Retinal pigment epithelial cell (primary cell): ENCODE data around the gene SMKR1.
A peak's percentile ranks its signal among the peaks of the same experiment; 100 is the strongest.

Experiments used
- DNase-seq: peaks from one replicate; pipeline ENCODE4 v3.0.0-alpha.2; 2010; ENCODE audit warnings: low read depth
- H3K4me3 ChIP-seq: 2 replicates; pipeline ENCODE4 v1.5.1; 2011; ENCODE audit warnings: mild to moderate bottlenecking, low read length, control low read depth, moderate library complexity
- TF ChIP-seq, protein P1 (sequence below): conservative IDR thresholded peaks from 2 replicates; pipeline ENCODE4 v1.5.1; 2011; ENCODE audit warnings: low read depth, low read length, control low read depth, inconsistent platforms

The SMKR1 gene

DNA sequence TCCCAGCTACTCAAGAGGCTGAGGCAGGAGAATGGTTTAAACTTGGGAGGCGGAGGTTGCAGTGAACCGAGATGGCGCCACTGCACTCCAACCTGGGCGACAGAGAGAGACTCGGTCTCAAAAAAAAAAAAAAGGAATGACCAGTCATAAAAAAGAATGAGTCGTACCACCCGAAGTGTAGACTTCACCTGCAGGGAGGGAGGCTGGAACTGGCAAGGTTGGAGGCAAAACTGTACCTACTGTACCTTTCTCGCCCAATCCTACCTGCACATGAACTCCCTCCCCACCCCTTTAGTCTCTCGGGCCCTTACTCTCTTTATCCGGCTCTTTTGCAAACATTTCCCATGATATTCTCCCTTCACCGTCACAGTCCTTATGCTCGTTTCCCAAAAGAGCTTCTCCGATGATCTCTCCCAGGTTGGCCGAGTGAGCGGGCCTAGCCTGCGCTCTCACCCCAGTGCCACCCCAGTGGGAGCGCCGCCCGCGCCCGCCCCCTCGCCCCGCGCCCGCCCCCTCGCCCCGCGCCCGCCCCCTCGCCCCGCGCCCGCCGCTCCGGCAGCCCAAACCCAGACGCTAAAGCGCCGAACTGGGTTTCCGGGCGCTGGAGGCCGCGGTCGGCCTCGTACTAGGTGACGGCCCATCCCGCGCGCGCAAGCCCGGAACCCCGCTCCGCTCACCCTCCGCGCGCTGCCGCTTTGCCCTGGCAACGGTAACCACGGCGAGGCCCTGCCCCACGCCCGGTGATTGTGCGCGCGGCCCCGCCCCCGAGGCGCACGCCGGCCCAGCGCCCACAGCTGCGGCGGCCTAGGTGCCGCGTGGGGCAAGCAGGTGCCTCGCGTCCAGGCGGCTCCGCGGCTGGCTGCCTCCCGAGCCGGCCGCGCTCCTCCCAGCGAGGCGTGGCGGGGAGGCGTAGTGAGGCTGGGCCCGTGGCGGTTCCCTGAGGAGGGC lies at the start of gene SMKR1:
Gene SMKR1, plus strand, starts transcription at position 772 of the 948 bp plus-strand sequence. CDS start 294 bp downstream, outside the sequence.
- no peak for DNase-seq
- peak within 1 kb of the TSS; percentile 53 for H3K4me3 ChIP-seq
- TF ChIP-seq, protein P1, sequence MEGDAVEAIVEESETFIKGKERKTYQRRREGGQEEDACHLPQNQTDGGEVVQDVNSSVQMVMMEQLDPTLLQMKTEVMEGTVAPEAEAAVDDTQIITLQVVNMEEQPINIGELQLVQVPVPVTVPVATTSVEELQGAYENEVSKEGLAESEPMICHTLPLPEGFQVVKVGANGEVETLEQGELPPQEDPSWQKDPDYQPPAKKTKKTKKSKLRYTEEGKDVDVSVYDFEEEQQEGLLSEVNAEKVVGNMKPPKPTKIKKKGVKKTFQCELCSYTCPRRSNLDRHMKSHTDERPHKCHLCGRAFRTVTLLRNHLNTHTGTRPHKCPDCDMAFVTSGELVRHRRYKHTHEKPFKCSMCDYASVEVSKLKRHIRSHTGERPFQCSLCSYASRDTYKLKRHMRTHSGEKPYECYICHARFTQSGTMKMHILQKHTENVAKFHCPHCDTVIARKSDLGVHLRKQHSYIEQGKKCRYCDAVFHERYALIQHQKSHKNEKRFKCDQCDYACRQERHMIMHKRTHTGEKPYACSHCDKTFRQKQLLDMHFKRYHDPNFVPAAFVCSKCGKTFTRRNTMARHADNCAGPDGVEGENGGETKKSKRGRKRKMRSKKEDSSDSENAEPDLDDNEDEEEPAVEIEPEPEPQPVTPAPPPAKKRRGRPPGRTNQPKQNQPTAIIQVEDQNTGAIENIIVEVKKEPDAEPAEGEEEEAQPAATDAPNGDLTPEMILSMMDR: no peak

DNA sequence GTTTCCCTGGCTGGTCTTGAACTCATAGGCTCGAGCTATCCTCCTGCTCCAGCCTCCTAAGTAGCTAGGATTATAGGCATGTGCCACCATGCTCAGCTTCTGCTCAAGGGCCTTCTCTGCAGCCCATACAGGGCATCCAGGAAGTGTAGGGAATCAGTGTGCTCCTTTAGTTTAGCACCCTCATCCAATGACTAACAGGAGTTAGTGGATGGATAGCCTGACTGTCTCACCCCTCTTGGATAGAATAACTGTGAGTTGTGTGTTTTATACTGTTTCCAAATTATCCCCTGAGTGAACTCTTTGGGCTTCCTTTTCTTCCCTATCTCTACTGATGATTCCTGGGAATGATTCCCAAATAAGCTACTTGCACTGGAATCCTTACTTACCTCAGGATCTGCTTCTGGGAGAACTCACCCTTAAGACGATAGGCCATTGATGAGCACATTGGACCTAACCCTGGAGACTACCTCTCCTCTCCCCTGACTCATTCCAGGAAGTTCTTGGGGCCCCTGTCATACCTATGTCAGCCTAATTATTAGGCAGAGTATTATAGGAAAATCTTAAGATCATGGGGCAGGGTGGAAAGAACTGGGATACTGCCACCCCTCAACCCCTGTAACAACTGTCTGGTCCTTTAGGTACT lies 49.6 kb upstream of the SMKR1 start:
- DNase-seq: no peak
- TF ChIP-seq, protein P1: no peak
- H3K4me3 ChIP-seq: no peak overlapping the region

DNA sequence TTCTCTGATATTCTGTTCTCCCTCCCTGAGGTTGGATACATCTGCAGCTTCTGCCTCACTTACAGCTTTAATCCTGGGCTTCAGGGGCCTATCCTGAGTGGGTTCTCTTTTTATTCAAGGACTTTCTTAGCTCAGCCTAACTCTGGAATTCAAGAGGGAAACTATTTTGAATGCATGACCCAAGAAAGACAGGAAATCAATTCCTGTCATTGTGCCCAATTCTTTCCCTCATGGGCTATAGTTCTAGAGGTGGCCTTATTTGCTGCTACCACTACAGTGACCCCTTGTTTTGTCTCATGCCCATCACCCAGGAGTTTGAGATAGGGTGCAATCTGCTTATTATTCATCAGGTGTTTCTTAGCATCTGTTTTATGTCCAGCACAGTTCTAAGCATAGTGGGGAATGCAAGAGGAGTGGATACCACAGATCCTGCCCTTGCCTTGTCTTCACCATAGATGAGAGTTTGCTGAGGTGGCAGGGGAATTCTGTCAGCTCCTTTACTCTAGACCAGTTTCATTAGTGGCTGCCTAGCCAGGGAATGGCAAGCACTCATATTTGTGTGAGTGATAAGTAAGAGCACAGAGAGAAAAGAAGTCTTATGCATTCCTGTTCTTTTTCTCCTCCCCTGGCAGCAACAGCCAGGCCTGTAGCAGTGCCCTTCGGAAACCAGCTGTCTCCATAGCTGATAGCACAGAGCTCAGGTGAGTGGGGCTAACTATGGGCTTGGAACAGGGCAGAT lies 48.7 kb upstream of the SMKR1 start:
- no peak overlapping the region for H3K4me3 ChIP-seq
- DNase-seq: no peak
- TF ChIP-seq, protein P1: no peak

DNA sequence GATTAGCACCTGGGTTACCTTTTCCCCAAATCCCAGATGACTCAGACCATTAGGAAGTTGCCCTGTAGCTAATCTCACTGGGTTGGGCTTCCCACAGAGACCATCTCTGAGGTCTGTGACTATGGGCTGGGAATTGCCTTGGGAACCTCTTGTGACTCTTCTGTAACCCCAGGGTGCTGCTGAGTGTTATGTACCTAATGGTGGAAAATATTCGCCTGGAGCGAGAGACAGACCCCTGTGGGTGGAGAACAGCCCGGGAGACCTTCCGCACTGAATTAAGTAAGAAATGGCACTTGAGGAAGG lies 48.1 kb upstream of the SMKR1 start:
- DNase-seq: no peak
- no peak overlapping the region for H3K4me3 ChIP-seq
- TF ChIP-seq, protein P1: no peak

DNA sequence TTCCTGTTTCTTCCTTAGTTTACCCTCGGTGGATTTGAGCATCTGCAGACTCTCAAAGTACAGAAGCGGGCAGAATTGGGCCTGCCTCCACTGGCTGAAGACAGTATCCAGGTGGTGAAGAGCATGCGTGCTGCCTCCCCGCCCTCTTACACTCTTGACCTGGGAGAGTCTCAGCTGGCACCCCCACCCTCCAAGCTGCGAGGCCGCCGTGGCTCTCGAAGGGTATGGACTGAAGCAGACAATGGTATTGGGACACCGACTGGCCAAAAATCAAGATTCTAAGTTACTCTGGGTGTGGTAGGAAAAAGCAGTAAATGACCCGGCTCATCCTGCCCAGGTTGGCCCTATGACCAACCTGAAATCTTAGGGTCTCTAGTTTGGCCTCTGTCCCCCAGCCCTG lies 45.9 kb upstream of the SMKR1 start:
- DNase-seq: no peak
- no peak overlapping the region for H3K4me3 ChIP-seq
- TF ChIP-seq, protein P1: no peak

DNA sequence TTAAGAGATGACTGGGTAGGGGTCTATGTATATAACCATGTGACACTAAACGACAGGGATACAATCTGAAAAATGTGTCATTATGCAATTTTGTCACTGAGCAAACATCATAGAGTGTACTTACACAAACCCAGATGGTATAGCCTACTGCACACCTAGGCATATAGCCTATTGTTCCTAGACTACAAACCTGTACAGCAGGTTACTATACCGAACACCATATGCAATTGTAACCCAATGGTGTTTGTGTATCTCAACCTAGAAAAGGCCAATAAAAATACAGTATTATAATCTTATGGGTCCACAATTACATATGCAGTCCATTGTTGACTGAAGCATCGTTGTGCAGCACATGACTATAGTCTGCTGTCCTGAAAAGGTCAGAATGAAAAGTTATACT lies 45.2 kb upstream of the SMKR1 start:
- H3K4me3 ChIP-seq: no peak overlapping the region
- TF ChIP-seq, protein P1: no peak
- DNase-seq: no peak
